ENCODE data around the gene SMCHD1.

SMCHD1 gene

GRCh38 chr18:2853173-2853925 is 197.8 kb downstream of the SMCHD1 start:
- peaks cover 0 to 18% (median 5%) of the 10 kb centered on the region in 5 experiments for H3K27me3 ChIP-seq (replicated peaks in 2 of 5; ENCODE audit: control insufficient read depth in 4 of 5, insufficient read depth in 5 of 5, low read length in 4 of 5)
- DNase-seq: no peak

GRCh38 chr18:2853926-2854664 is 198.6 kb downstream of the SMCHD1 start:
- DNase-seq: peak; percentile 32 to 82 (median 70)
- peak overlapping the region in 1 of 7 experiments; percentile 25 for H3K4me3 ChIP-seq (ENCODE audit: control insufficient read depth in 1 of 7, extremely low read depth in 1 of 7, insufficient read depth in 4 of 7, low read depth in 2 of 7, low read length in 6 of 7)
- peaks cover 0 to 2% (median 0%) of the 10 kb centered on the region in 4 experiments for H3K36me3 ChIP-seq (ENCODE audit: control insufficient read depth in 4 of 4, insufficient read depth in 4 of 4, low read length in 3 of 4)
- peak overlapping the region in 1 of 2 experiments; percentile 15 for H3K27ac ChIP-seq (ENCODE audit: insufficient read depth in 1 of 2, low read depth in 1 of 2, low read length in 2 of 2, poor library complexity in 1 of 2, severe bottlenecking in 2 of 2)
- ChIA-PET CTCF (interaction anchor here (0.9 kb wide), 1 partner anchor 29 kb away, joined by 3 read pairs; no protein-coding TSS in a partner anchor), POLR2A (no interaction called here)
- WGBS (ENCODE audit: insufficient coverage): 58% methylated on average over 2 of the region's 7 CpGs
- peaks cover 10 to 51% (median 23%) of the 10 kb centered on the region in 4 experiments for H3K4me1 ChIP-seq (ENCODE audit: control extremely low read depth in 1 of 4, control insufficient read depth in 4 of 4, insufficient read depth in 4 of 4, low read length in 3 of 4)
- H3K9me3 ChIP-seq (ENCODE audit: control extremely low read depth in 1 of 5, control insufficient read depth in 4 of 5, insufficient read depth in 2 of 5, low read depth in 1 of 5, low read length in 4 of 5): no peaks in the 10 kb centered on the region
- H3K27me3 ChIP-seq (replicated peaks in 2 of 5; ENCODE audit: control insufficient read depth in 4 of 5, insufficient read depth in 5 of 5, low read length in 4 of 5): peaks cover 0 to 10% (median 0%) of the 10 kb centered on the region in 5 experiments

More at GRCh38 chr18:2853173-2853925, 197.8 kb downstream of the SMCHD1 start:
- Histone ChIP-seq H3K4me3 (ENCODE audit: control insufficient read depth in 1 of 7, extremely low read depth in 1 of 7, insufficient read depth in 4 of 7, low read depth in 2 of 7, low read length in 6 of 7) (no peak overlapping the region), H3K27ac (ENCODE audit: insufficient read depth in 1 of 2, low read depth in 1 of 2, low read length in 2 of 2, poor library complexity in 1 of 2, severe bottlenecking in 2 of 2) (peak overlapping the region in 1 of 2 experiments; percentile 15), H3K9me3 (ENCODE audit: control extremely low read depth in 1 of 5, control insufficient read depth in 4 of 5, insufficient read depth in 2 of 5, low read depth in 1 of 5, low read length in 4 of 5) (no peaks in the 10 kb centered on the region), H3K36me3 (ENCODE audit: control insufficient read depth in 4 of 4, insufficient read depth in 4 of 4, low read length in 3 of 4) (peaks cover 0 to 2% (median 0%) of the 10 kb centered on the region in 4 experiments), H3K4me1 (ENCODE audit: control extremely low read depth in 1 of 4, control insufficient read depth in 4 of 4, insufficient read depth in 4 of 4, low read length in 3 of 4) (peaks cover 10 to 58% (median 30%) of the 10 kb centered on the region in 4 experiments)
- WGBS (ENCODE audit: insufficient coverage): 100% methylated on average over 16 of the region's 18 CpGs
- POLR2A ChIA-PET: no interaction called here
- CTCF ChIA-PET: no interaction called here
